ENCODE results near the gene ACD. TPM values are rescaled to one million over a fixed set of nuclear protein-coding genes. Genes with fewer than 3 reads are reported as not detected.

The ACD gene
- 28.0 TPM for polyA plus RNA-seq
- long read RNA-seq, donor 1, partial matches to known transcripts = 0 of 1 reads
- long read RNA-seq, donor 1, other reads (novel, unspliced or antisense) = 0 of 1 reads
- long read RNA-seq, donor 2, transcript ACD-214 (12 exons, 2,065 nt) = major isoform, 9 of 12 reads
- long read RNA-seq, donor 2, partial matches to known transcripts = 0 of 12 reads
- long read RNA-seq, donor 2, other reads (novel, unspliced or antisense) = 0 of 12 reads
- long read RNA-seq, donor 3 = 0 reads
- long read RNA-seq, donor 4 = 0 reads
- long read RNA-seq, donor 5, partial matches to known transcripts = 0 of 6 reads
- long read RNA-seq, donor 5, other reads (novel, unspliced or antisense) = 0 of 6 reads
- long read RNA-seq, donor 6, partial matches to known transcripts = 0 of 5 reads
- long read RNA-seq, donor 6, other reads (novel, unspliced or antisense) = 0 of 5 reads
- long read RNA-seq, donor 7 = 0 reads
- long read RNA-seq, donor 8, transcript ACD-214 (12 exons, 2,065 nt) = major isoform, 5 of 10 reads
- long read RNA-seq, donor 8, partial matches to known transcripts = 5 of 10 reads
- long read RNA-seq, donor 8, other reads (novel, unspliced or antisense) = 0 of 10 reads
- long read RNA-seq, donor 9, partial matches to known transcripts = 0 of 2 reads
- long read RNA-seq, donor 9, other reads (novel, unspliced or antisense) = 0 of 2 reads
- long read RNA-seq, donor 10, partial matches to known transcripts = 0 of 3 reads
- long read RNA-seq, donor 10, other reads (novel, unspliced or antisense) = 0 of 3 reads
- long read RNA-seq, donor 11, partial matches to known transcripts = 0 of 2 reads
- long read RNA-seq, donor 11, other reads (novel, unspliced or antisense) = 0 of 2 reads

DNA sequence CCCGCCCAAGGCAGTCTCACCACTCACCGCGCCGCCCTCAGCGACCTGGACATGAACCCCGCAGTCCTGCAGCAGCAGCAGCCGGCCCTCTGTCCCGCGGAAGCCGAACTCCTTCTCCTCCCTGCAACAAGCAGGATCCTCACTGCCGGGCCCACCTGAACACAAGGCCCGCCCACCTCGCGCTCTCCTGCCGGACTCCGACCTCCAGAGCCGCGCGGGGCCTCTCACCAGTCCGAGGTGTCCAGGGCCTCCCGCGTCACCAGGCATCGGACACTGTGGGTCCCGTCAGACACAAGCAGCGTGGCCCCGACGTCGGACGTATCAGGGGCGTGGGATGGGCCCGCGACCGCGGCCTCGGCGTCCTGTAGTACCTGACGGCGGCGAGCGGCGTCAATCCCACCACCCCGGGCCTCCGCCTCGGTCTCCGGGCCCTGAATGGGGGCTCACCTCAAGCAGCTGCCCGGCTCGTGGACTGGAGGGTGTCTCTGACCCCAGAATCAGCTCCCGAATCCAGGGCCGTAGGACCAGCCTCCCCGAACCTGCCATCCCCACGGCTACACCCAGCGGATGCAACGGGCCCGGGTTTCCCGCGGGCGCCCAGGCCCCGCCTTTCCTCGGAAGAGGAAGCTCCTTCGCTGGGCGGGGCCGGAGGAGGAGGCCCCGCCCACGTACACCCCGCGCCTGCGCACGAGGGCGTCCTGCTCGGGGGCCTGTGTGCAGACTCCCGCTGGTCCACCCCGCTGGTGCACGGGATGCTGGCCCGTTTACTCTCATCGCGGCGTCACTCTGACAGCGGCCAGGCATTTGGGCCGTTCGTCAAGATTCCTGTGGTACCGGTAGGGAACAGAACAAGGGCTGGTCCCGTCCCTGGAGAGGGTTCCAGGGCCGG is at the start of gene ACD:
Gene ACD, minus strand, starts transcription at position 586 of the 889 bp plus-strand sequence. Its CDS starts 40 bp downstream, at position 546.
- H3K36me3 ChIP-seq (ENCODE audit: control insufficient read depth, insufficient read depth, low read length) = peaks cover 19% of the 10 kb centered on the region
- H3K4me1 ChIP-seq (ENCODE audit: control insufficient read depth, insufficient read depth, low read length) = peaks cover 17% of the 10 kb centered on the region
- WGBS (ENCODE audit: insufficient coverage, low lambda C conversion rate) = no CpG with 5 or more reads among the region's 83 CpGs
- H3K27ac ChIP-seq (ENCODE audit: low read length) = peak within 1 kb of the TSS; percentile 89
- H3K9me3 ChIP-seq (ENCODE audit: control insufficient read depth, low read depth, low read length) = no peaks in the 10 kb centered on the region
- peak within 1 kb of the TSS; percentile 93 for H3K4me3 ChIP-seq (ENCODE audit: low read length)
- peaks cover 11% of the 10 kb centered on the region for H3K27me3 ChIP-seq (ENCODE audit: control insufficient read depth, insufficient read depth, low read length)
- DNase-seq = peak; percentile 89 to 91

DNA sequence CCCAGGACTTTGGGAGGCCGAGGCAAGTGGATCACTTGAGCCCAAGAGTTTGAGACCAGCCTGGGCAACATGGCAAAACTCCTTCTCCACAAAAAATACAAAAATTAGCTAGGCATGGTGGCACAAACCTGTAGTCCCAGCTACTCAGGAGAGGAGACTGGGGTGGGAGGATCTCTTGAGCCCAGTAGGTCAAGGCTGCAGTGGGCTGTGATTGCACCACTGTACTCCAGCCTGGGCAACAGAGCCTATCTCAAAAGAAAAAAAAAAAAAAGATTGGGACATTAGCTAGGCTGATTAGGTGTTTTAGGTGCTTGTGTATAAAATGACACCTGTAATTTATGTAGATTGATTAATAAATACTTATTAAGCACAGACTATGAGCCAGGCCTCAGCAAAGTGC is 49.0 kb upstream of the ACD start:
- no peak for DNase-seq
- Histone ChIP-seq H3K27me3 (ENCODE audit: control insufficient read depth, insufficient read depth, low read length) (peaks cover 60% of the 10 kb centered on the region), H3K9me3 (ENCODE audit: control insufficient read depth, low read depth, low read length) (no peaks in the 10 kb centered on the region), H3K27ac (ENCODE audit: low read length) (no peak overlapping the region), H3K4me3 (ENCODE audit: low read length) (no peak overlapping the region), H3K36me3 (ENCODE audit: control insufficient read depth, insufficient read depth, low read length) (no peaks in the 10 kb centered on the region), H3K4me1 (ENCODE audit: control insufficient read depth, insufficient read depth, low read length) (no peaks in the 10 kb centered on the region)
- no CpG with 5 or more reads among the region's 1 CpG for WGBS (ENCODE audit: insufficient coverage, low lambda C conversion rate)

DNA sequence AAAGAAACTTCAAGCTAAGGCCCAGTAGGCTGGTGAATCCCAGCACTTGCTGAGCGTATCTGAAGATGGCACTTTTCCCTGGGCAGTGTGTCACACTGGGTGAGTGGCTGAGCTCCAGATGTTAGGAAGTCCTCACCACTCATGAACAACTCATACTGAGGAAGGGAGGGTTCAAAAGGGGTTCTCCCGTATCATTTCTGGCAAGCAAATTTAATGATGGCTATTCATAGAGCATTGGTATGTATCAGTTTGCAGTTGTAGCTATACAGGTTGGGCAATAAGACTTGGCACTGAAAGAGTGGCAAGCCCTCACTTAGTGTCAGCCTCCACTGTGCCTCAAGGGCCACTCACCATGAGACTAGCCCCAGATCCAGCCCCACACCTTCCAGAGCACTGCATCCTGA is 48.3 kb upstream of the ACD start:
- Histone ChIP-seq H3K4me1 (ENCODE audit: control insufficient read depth, insufficient read depth, low read length) (no peaks in the 10 kb centered on the region), H3K4me3 (ENCODE audit: low read length) (no peak overlapping the region), H3K9me3 (ENCODE audit: control insufficient read depth, low read depth, low read length) (no peaks in the 10 kb centered on the region), H3K36me3 (ENCODE audit: control insufficient read depth, insufficient read depth, low read length) (no peaks in the 10 kb centered on the region), H3K27ac (ENCODE audit: low read length) (no peak overlapping the region), H3K27me3 (ENCODE audit: control insufficient read depth, insufficient read depth, low read length) (peaks cover 57% of the 10 kb centered on the region)
- no CpG with 5 or more reads among the region's 2 CpGs for WGBS (ENCODE audit: insufficient coverage, low lambda C conversion rate)
- DNase-seq = no peak

DNA sequence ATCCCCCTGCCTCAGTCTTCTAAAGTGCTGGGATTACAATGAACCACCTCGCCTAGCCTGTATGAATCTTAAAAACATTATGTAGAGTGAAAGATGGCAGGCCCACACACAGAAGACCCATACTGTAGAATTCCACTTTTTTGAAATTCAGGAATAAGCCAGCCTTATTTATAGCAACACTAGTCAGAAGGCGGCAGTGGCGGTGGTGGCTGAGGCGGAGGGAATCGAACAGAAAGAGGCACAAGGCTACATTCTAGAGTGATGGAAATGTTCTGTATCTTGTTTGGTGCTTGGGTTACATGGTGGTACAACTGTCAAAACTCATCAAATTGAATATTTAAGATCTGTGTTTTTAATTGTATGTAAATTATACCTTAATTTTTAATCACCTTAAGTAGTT is 47.7 kb upstream of the ACD start:
- Histone ChIP-seq H3K36me3 (ENCODE audit: control insufficient read depth, insufficient read depth, low read length) (no peaks in the 10 kb centered on the region), H3K27ac (ENCODE audit: low read length) (no peak overlapping the region), H3K4me3 (ENCODE audit: low read length) (no peak overlapping the region), H3K27me3 (ENCODE audit: control insufficient read depth, insufficient read depth, low read length) (peaks cover 52% of the 10 kb centered on the region), H3K9me3 (ENCODE audit: control insufficient read depth, low read depth, low read length) (no peaks in the 10 kb centered on the region), H3K4me1 (ENCODE audit: control insufficient read depth, insufficient read depth, low read length) (no peaks in the 10 kb centered on the region)
- no peak for DNase-seq
- no CpG with 5 or more reads among the region's 5 CpGs for WGBS (ENCODE audit: insufficient coverage, low lambda C conversion rate)

DNA sequence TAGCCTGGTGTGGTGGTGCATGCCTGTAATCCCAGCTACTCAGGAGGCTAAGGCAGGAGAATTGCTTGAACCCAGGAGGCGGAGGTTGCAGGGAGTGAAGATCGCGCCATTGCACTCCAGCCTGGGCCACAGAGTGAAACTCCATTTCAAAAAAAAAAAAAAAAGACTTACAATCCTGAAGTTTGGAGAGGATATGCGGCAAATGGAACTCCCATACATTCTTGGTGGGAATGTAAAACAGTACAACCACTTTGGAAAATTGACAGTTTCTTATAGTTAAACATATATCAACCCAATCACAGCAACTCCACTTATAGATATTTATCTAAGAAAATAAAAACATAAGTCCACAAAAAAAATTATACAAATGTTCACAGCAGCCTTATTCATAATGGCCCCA is 47.1 kb upstream of the ACD start:
- no CpG with 5 or more reads among the region's 4 CpGs for WGBS (ENCODE audit: insufficient coverage, low lambda C conversion rate)
- Histone ChIP-seq H3K36me3 (ENCODE audit: control insufficient read depth, insufficient read depth, low read length) (no peaks in the 10 kb centered on the region), H3K27me3 (ENCODE audit: control insufficient read depth, insufficient read depth, low read length) (peaks cover 53% of the 10 kb centered on the region), H3K9me3 (ENCODE audit: control insufficient read depth, low read depth, low read length) (no peaks in the 10 kb centered on the region), H3K4me3 (ENCODE audit: low read length) (no peak overlapping the region), H3K27ac (ENCODE audit: low read length) (no peak overlapping the region), H3K4me1 (ENCODE audit: control insufficient read depth, insufficient read depth, low read length) (no peaks in the 10 kb centered on the region)
- DNase-seq = no peak

DNA sequence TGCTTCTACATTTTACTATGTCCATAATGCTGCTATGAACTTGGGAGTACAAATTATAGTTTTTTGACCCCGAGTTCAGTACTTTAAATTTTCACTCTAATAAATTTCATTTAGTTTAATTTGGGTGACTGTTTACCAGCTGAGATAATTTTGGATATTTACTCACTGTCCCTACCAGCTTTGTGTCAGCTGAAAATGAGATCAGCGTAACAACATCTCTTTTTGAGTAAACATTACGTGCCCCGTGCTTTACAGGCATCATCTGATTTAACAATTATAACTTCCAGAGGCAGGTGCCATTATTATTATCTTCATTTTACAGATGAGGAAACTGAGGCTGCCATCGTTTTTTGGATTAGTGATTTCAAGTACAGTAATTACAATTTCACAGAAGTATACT is 44.0 kb upstream of the ACD start:
- Histone ChIP-seq H3K27ac (ENCODE audit: low read length) (no peak overlapping the region), H3K9me3 (ENCODE audit: control insufficient read depth, low read depth, low read length) (peaks cover 5% of the 10 kb centered on the region), H3K4me3 (ENCODE audit: low read length) (no peak overlapping the region), H3K27me3 (ENCODE audit: control insufficient read depth, insufficient read depth, low read length) (peaks cover 31% of the 10 kb centered on the region), H3K36me3 (ENCODE audit: control insufficient read depth, insufficient read depth, low read length) (no peaks in the 10 kb centered on the region), H3K4me1 (ENCODE audit: control insufficient read depth, insufficient read depth, low read length) (no peaks in the 10 kb centered on the region)
- no peak for DNase-seq
- WGBS (ENCODE audit: insufficient coverage, low lambda C conversion rate) = 83% methylated on average over 1 of the region's 5 CpGs

DNA sequence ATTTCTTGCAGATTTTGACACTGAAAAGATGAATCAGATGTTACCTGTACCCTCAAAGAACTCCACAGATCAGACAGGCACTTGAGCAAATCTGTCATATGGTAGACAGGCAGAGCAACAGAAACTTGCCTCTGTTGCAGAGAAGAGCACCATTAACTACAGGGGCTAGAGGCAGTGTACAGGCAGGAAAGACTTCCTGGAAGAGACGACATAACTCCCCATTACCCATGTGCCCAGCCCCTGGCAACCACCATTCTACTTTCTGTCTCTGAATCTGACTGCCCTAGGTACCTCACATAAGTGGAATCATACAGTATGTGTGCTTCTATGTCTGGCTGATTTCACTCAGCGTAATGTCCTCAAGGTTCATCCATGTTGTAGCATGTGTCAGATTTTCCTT is 43.6 kb upstream of the ACD start:
- no CpG with 5 or more reads among the region's 2 CpGs for WGBS (ENCODE audit: insufficient coverage, low lambda C conversion rate)

DNA sequence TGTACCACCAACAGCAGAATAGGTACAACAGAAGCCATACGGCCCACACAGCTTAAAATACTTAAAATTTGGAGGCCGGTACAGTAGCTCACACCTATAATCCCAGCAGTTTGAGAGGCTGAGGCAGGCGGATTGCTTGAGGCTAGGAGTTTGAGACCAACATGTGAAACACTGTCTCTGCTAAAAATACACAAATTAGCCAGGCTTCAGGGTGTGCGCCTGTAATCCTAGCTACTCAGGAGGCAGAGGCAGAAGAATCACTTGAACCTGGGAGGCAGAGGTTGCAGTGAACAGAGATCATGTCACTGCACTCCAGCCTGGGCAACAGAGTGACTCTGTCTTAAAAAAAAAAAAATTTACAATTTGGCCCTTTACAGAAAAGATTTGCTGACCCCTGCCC is 42.1 kb upstream of the ACD start:
- Histone ChIP-seq H3K27me3 (ENCODE audit: control insufficient read depth, insufficient read depth, low read length) (peaks cover 18% of the 10 kb centered on the region), H3K4me1 (ENCODE audit: control insufficient read depth, insufficient read depth, low read length) (peaks cover 12% of the 10 kb centered on the region), H3K4me3 (ENCODE audit: low read length) (no peak overlapping the region), H3K36me3 (ENCODE audit: control insufficient read depth, insufficient read depth, low read length) (no peaks in the 10 kb centered on the region), H3K9me3 (ENCODE audit: control insufficient read depth, low read depth, low read length) (peaks cover 5% of the 10 kb centered on the region), H3K27ac (ENCODE audit: low read length) (no peak overlapping the region)
- no CpG with 5 or more reads among the region's 4 CpGs for WGBS (ENCODE audit: insufficient coverage, low lambda C conversion rate)
- no peak for DNase-seq

More for the DNA sequence above, 43.6 kb upstream of the ACD start:
- no peaks in the 10 kb centered on the region for H3K4me1 ChIP-seq (ENCODE audit: control insufficient read depth, insufficient read depth, low read length)
- H3K36me3 ChIP-seq (ENCODE audit: control insufficient read depth, insufficient read depth, low read length) = no peaks in the 10 kb centered on the region
- H3K27ac ChIP-seq (ENCODE audit: low read length) = no peak overlapping the region
- peaks cover 5% of the 10 kb centered on the region for H3K9me3 ChIP-seq (ENCODE audit: control insufficient read depth, low read depth, low read length)
- no peak overlapping the region for H3K4me3 ChIP-seq (ENCODE audit: low read length)
- H3K27me3 ChIP-seq (ENCODE audit: control insufficient read depth, insufficient read depth, low read length) = peaks cover 26% of the 10 kb centered on the region
- no peak for DNase-seq

DNA sequence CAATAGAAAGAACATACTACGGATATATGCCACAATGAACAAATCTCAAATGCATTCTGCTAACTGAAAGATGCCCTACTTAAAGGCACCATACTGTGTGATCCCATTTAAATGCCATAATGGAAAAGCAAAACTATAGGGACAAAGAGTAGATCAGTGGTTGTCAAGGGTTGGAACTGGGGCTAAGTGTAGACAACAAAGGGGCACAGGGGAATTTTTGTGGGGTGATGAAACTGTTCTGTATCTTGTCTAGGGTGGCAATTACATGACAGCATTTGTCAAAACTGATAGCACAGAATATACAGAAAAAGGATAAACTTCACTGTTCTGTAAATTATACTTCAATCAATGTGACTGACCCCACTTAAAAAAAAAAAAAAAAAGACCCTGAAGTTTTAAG is 41.4 kb upstream of the ACD start:
- Histone ChIP-seq H3K36me3 (ENCODE audit: control insufficient read depth, insufficient read depth, low read length) (no peaks in the 10 kb centered on the region), H3K4me3 (ENCODE audit: low read length) (no peak overlapping the region), H3K27me3 (ENCODE audit: control insufficient read depth, insufficient read depth, low read length) (peaks cover 18% of the 10 kb centered on the region), H3K9me3 (ENCODE audit: control insufficient read depth, low read depth, low read length) (peaks cover 5% of the 10 kb centered on the region), H3K4me1 (ENCODE audit: control insufficient read depth, insufficient read depth, low read length) (peaks cover 17% of the 10 kb centered on the region), H3K27ac (ENCODE audit: low read length) (no peak overlapping the region)
- 100% methylated on average over 1 of the region's 1 CpG for WGBS (ENCODE audit: insufficient coverage, low lambda C conversion rate)
- DNase-seq = no peak

DNA sequence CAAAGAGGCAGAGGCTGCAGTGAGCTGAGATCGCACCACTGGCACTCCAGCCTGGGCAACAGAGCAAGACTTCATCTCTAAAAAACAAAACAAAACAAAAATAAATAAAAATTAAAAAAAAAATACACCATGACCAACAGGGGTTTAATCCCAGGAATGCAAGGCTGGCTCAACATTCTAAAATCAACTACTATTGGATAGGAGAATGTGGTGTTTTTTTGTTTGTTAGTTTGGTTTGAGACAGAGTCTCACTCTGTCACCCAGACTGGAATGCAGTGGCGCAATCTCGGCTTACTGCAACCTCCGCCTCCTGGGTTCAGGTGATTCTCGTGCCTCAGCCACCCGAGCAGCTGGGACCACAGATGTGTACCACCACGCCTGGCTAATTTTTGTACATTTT is 39.2 kb upstream of the ACD start:
- Histone ChIP-seq H3K27ac (ENCODE audit: low read length) (no peak overlapping the region), H3K4me1 (ENCODE audit: control insufficient read depth, insufficient read depth, low read length) (peaks cover 17% of the 10 kb centered on the region), H3K9me3 (ENCODE audit: control insufficient read depth, low read depth, low read length) (peaks cover 5% of the 10 kb centered on the region), H3K4me3 (ENCODE audit: low read length) (no peak overlapping the region), H3K27me3 (ENCODE audit: control insufficient read depth, insufficient read depth, low read length) (peaks cover 16% of the 10 kb centered on the region), H3K36me3 (ENCODE audit: control insufficient read depth, insufficient read depth, low read length) (no peaks in the 10 kb centered on the region)
- no CpG with 5 or more reads among the region's 7 CpGs for WGBS (ENCODE audit: insufficient coverage, low lambda C conversion rate)
- no peak for DNase-seq
